Keratinocyte (primary cell): ENCODE measurements around the gene MBTD1.

Experiments used
- CTCF ChIP-seq, 3 experiments: IDR thresholded peaks in 1 of 3; conservative IDR thresholded peaks in 1 of 3; optimal IDR thresholded peaks in 1 of 3; 2 replicates in 2 of 3; 3 replicates in 1 of 3; pipeline versions ENCODE3 to v1.5.1; 2011; ENCODE audit warnings: low read length in 3 of 3, mild to moderate bottlenecking in 3 of 3, moderate library complexity in 2 of 3, control low read depth in 1 of 3, inconsistent platforms in 1 of 3; ENCODE audit not compliant: insufficient read depth in 2 of 3; ENCODE audit errors: extremely low read depth in 1 of 3
- EZH2 ChIP-seq: IDR thresholded peaks from one replicate; pipeline ENCODE4 v1.6.1; 2012; ENCODE audit warnings: inconsistent platforms, mild to moderate bottlenecking, low read length, moderate library complexity

GRCh38 chr17:51251010-51251409 is 8.8 kb downstream of the MBTD1 start:
- TF ChIP-seq CTCF (optimal IDR thresholded peaks at IDR 0.05 in 1 of 3, IDR thresholded peaks at IDR 0.05 in 1 of 3, conservative IDR thresholded peaks at IDR 0.05 in 1 of 3; ENCODE audit: extremely low read depth in 1 of 3, insufficient read depth in 2 of 3, low read length in 3 of 3) = no peak
- TF ChIP-seq EZH2 = no peak
